ENCODE results near the gene PYCARD. TPM values are rescaled to one million over a fixed set of nuclear protein-coding genes. Genes with fewer than 3 reads are reported as not detected.

The PYCARD gene
- total and polyA plus RNA-seq, 9 of the 15 experiments (the other 6 are each of a cell fraction or from before 2014, with no cell fraction given) = 1.3 to 28.4 (median 6.0) TPM

- TF ChIP-seq SRSF1 (IDR thresholded peaks at IDR 0.05; ENCODE audit: low read depth, low read length) = no peak
- TF ChIP-seq MAX (CRISPR knock-in tag; IDR thresholded peaks at IDR 0.05) = no peak
- TF ChIP-seq MTA1 (IDR thresholded peaks at IDR 0.05; ENCODE audit: borderline replicate concordance) = 0 out of 2 replicates have a peak, but pooled peaks have one; percentile 12
- TF ChIP-seq ZNF146 (CRISPR knock-in tag; IDR thresholded peaks at IDR 0.05; ENCODE audit: unreplicated experiment) = no peak
- TF ChIP-seq KDM4B (IDR thresholded peaks at IDR 0.05; ENCODE audit: borderline replicate concordance in 2 of 2, low read depth in 1 of 2) = no peak
- TF ChIP-seq, protein P1, sequence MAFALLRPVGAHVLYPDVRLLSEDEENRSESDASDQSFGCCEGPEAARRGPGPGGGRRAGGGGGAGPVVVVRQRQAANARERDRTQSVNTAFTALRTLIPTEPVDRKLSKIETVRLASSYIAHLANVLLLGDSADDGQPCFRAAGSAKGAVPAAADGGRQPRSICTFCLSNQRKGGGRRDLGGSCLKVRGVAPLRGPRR (CRISPR knock-in tag; IDR thresholded peaks at IDR 0.05) = no peak
- TF ChIP-seq ZNF584 (CRISPR knock-in tag; IDR thresholded peaks at IDR 0.05; ENCODE audit: low read depth) = no peak
- TF ChIP-seq ZFX (CRISPR knock-in tag; IDR thresholded peaks at IDR 0.05) = no peak
- TF ChIP-seq ZNF830 (CRISPR knock-in tag; IDR thresholded peaks at IDR 0.05) = no peak
- no peak for TF ChIP-seq PYGO2 (tag; IDR thresholded peaks at IDR 0.05)
- TF ChIP-seq SUPT5H (IDR thresholded peaks at IDR 0.05) = no peak
- no peak for TF ChIP-seq SMARCA5 (IDR thresholded peaks at IDR 0.05)
- TF ChIP-seq ZNF24 (IDR thresholded peaks at IDR 0.05) = no peak
- TF ChIP-seq ZNF717 (CRISPR knock-in tag; IDR thresholded peaks at IDR 0.05) = no peak
- no peak for TF ChIP-seq FOXP1 (CRISPR knock-in tag; IDR thresholded peaks at IDR 0.05)
- no peak for TF ChIP-seq SMAD4 (CRISPR knock-in tag; conservative IDR thresholded peaks at IDR 0.05)
- TF ChIP-seq ZNF23 (CRISPR knock-in tag; IDR thresholded peaks at IDR 0.05) = no peak
- TF ChIP-seq HMG20B (CRISPR knock-in tag; IDR thresholded peaks at IDR 0.05) = no peak
- no peak for TF ChIP-seq NONO (IDR thresholded peaks at IDR 0.05; ENCODE audit: low read depth in 2 of 2, low read length in 1 of 2)
- TF ChIP-seq, protein P2, sequence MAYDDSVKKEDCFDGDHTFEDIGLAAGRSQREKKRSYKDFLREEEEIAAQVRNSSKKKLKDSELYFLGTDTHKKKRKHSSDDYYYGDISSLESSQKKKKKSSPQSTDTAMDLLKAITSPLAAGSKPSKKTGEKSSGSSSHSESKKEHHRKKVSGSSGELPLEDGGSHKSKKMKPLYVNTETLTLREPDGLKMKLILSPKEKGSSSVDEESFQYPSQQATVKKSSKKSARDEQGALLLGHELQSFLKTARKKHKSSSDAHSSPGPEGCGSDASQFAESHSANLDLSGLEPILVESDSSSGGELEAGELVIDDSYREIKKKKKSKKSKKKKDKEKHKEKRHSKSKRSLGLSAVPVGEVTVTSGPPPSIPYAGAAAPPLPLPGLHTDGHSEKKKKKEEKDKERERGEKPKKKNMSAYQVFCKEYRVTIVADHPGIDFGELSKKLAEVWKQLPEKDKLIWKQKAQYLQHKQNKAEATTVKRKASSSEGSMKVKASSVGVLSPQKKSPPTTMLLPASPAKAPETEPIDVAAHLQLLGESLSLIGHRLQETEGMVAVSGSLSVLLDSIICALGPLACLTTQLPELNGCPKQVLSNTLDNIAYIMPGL (CRISPR knock-in tag; IDR thresholded peaks at IDR 0.05) = no peak
- no peak for TF ChIP-seq FIP1L1 (IDR thresholded peaks at IDR 0.05; ENCODE audit: low read depth, low read length, poor library complexity, severe bottlenecking)
Observed at GRCh38 chr16:31200821-31201568, 1.6 kb downstream of the PYCARD start (continued).

All from K562 (cell line).